ENCODE results near the gene CAST. TPM values are rescaled to one million over a fixed set of nuclear protein-coding genes. Genes with fewer than 3 reads are reported as not detected.

Gene CAST
- total RNA-seq, 4 donors from 2014 or later, result 98.2 to 350 (median 136) TPM

GRCh38 chr5:96768708-96769251, 106.6 kb downstream of the CAST start:
- Histone ChIP-seq H3K9me3 (no peaks in the 10 kb centered on the region), H3K27me3 (no peaks in the 10 kb centered on the region), H3K4me3 (no peak overlapping the region), H3K27ac (no peak overlapping the region), H3K4me1 (no peaks in the 10 kb centered on the region), H3K36me3 (peaks cover 0 to 2% of the 10 kb centered on the region in 2 donors)
- intact Hi-C loops (cut with DNase I; ENCODE audit: low total_unique reads), result no loop called here
- no peak for DNase-seq
- TF ChIP-seq, protein P1, sequence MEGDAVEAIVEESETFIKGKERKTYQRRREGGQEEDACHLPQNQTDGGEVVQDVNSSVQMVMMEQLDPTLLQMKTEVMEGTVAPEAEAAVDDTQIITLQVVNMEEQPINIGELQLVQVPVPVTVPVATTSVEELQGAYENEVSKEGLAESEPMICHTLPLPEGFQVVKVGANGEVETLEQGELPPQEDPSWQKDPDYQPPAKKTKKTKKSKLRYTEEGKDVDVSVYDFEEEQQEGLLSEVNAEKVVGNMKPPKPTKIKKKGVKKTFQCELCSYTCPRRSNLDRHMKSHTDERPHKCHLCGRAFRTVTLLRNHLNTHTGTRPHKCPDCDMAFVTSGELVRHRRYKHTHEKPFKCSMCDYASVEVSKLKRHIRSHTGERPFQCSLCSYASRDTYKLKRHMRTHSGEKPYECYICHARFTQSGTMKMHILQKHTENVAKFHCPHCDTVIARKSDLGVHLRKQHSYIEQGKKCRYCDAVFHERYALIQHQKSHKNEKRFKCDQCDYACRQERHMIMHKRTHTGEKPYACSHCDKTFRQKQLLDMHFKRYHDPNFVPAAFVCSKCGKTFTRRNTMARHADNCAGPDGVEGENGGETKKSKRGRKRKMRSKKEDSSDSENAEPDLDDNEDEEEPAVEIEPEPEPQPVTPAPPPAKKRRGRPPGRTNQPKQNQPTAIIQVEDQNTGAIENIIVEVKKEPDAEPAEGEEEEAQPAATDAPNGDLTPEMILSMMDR (IDR thresholded peaks at IDR 0.05), result no peak
- no peak for TF ChIP-seq POLR2A (IDR thresholded peaks at IDR 0.05)

DNA sequence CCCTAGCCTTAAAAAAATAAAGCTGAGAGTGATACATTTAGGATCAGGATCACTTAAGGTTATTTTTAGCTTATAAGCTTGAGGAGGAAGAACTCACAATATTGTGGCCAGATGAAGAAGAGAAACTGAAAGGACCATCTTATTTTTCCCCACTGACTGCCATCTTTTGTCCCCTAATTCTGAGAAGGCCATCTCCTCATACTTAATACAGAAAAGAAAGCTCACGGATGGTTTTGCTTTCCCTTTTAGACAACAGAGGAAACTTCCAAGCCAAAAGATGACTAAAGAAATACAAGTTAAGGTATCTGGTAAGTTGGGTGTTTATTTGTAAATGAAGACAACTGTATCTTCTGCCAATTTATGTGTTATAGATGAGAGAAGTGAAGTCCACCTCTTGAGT, 109.2 kb downstream of the CAST start:
- no peak for TF ChIP-seq POLR2A (IDR thresholded peaks at IDR 0.05)
- TF ChIP-seq, protein P1 (IDR thresholded peaks at IDR 0.05), result no peak
- H3K4me1 ChIP-seq, result no peaks in the 10 kb centered on the region
- no peaks in the 10 kb centered on the region for H3K9me3 ChIP-seq
- H3K4me3 ChIP-seq, result no peak overlapping the region
- intact Hi-C loops (cut with DNase I; ENCODE audit: low total_unique reads), result no loop called here
- no peaks in the 10 kb centered on the region for H3K27me3 ChIP-seq
- H3K36me3 ChIP-seq, result peaks cover 0 to 2% of the 10 kb centered on the region in 2 donors
- H3K27ac ChIP-seq, result no peak overlapping the region
- no peak for DNase-seq

GRCh38 chr5:96772111-96772510, 109.9 kb downstream of the CAST start:
- intact Hi-C loops (cut with DNase I; ENCODE audit: low total_unique reads), result no loop called here
- H3K4me1 ChIP-seq, result no peaks in the 10 kb centered on the region
- peaks cover 0 to 2% of the 10 kb centered on the region in 2 donors for H3K36me3 ChIP-seq
- H3K9me3 ChIP-seq, result no peaks in the 10 kb centered on the region
- no peak overlapping the region for H3K4me3 ChIP-seq
- DNase-seq, result no peak
- TF ChIP-seq, protein P1 (IDR thresholded peaks at IDR 0.05), result no peak
- TF ChIP-seq POLR2A (IDR thresholded peaks at IDR 0.05), result no peak
- no peaks in the 10 kb centered on the region for H3K27me3 ChIP-seq
- no peak overlapping the region for H3K27ac ChIP-seq

DNA sequence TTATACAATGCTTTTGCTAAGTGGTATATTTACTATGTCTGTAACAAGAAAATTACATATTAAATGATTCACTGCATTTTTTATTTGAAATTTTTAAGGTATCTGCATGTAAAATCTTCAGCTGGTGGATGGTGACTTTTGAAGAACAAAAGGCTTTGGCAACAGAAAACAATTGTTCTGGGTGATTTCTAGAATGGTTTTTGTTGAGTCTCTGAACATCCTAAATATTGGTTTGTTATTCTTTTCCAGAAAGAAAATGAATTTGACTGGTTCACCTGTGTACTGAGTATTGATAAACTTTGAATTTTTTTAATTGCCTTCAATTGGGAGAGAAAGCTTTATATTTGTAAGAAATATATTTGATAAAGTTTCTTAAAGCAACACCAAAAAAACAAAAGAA, 110.4 kb downstream of the CAST start:
- H3K27ac ChIP-seq, result no peak overlapping the region
- no peak for TF ChIP-seq POLR2A (IDR thresholded peaks at IDR 0.05)
- TF ChIP-seq, protein P1 (IDR thresholded peaks at IDR 0.05), result no peak
- no peaks in the 10 kb centered on the region for H3K4me1 ChIP-seq
- H3K36me3 ChIP-seq, result peaks cover 0 to 2% of the 10 kb centered on the region in 2 donors
- no peaks in the 10 kb centered on the region for H3K27me3 ChIP-seq
- intact Hi-C loops (cut with DNase I; ENCODE audit: low total_unique reads), result no loop called here
- H3K4me3 ChIP-seq, result no peak overlapping the region
- DNase-seq, result no peak
- H3K9me3 ChIP-seq, result no peaks in the 10 kb centered on the region

GRCh38 chr5:96775050-96775449, 112.9 kb downstream of the CAST start:
- no peaks in the 10 kb centered on the region for H3K27me3 ChIP-seq
- H3K4me1 ChIP-seq, result no peaks in the 10 kb centered on the region
- no peak overlapping the region for H3K4me3 ChIP-seq
- H3K36me3 ChIP-seq, result peaks cover 0 to 2% of the 10 kb centered on the region in 2 donors
- no peaks in the 10 kb centered on the region for H3K9me3 ChIP-seq
- H3K27ac ChIP-seq, result no peak overlapping the region
- intact Hi-C loops (cut with DNase I; ENCODE audit: low total_unique reads), result no loop called here
- no peak for DNase-seq
- TF ChIP-seq, protein P1 (IDR thresholded peaks at IDR 0.05), result no peak
- TF ChIP-seq POLR2A (IDR thresholded peaks at IDR 0.05), result no peak

All from uterus (tissue), 4 donors.